Activated T-helper 2 cell treated with anti-CD3 and anti-CD28 coated beads, Interferon-gamma antibody, Interleukin-2, Interleukin-4, amounts not matched to agents 10 μg/mL and 5 μg/mL and 100 μg/mL, durations not matched to agents 14 hours and 24 hours and 36 hours (primary cell): ENCODE data around the gene TBL2. TPM values are rescaled to one million over a fixed set of nuclear protein-coding genes. Genes with fewer than 3 reads are reported as not detected.
"Not testable (repeated sequence)": the region's sequence is repeated elsewhere in the genome, so short reads cannot be mapped to it uniquely, and the experiment has no call there.

ENCODE experiments used
- DNase-seq: peaks from one replicate; pipeline ENCODE4 v3.0.0; 2021; ENCODE audit warnings: low spot score
- H3K27ac Mint-ChIP-seq: one replicate; pipeline ENCODE4 v1.8.0; 2021; ENCODE audit warnings: mixed read lengths
- H3K27me3 Mint-ChIP-seq: one replicate; pipeline ENCODE4 v1.8.0; 2021; ENCODE audit warnings: low read depth, mixed read lengths
- H3K36me3 Mint-ChIP-seq: one replicate; pipeline ENCODE4 v1.8.0; 2021; ENCODE audit warnings: low read depth, mixed read lengths
- H3K4me1 Mint-ChIP-seq: one replicate; pipeline ENCODE4 v1.8.0; 2021; ENCODE audit warnings: low read depth, mixed read lengths
- H3K4me3 Mint-ChIP-seq: one replicate; pipeline ENCODE4 v1.8.0; 2021; ENCODE audit warnings: low read depth, mild to moderate bottlenecking, moderate library complexity, mixed read lengths
- H3K9me3 Mint-ChIP-seq: one replicate; pipeline ENCODE4 v1.8.0; 2021; ENCODE audit warnings: mixed read lengths
- intact Hi-C: fragments of 100-400 bp; cut with micrococcal nuclease; formaldehyde crosslinking; loops from one replicate; pipeline ENCODE4 v1.15.1; 2023
- total RNA-seq: library from RNA; stranded (reverse); gene quantifications from 2 replicates; pipeline ENCODE4 v1.2.3, GENCODE V29; 2022

The TBL2 gene
- total RNA-seq, 1 donor from 2014 or later = 43.9 TPM

DNA sequence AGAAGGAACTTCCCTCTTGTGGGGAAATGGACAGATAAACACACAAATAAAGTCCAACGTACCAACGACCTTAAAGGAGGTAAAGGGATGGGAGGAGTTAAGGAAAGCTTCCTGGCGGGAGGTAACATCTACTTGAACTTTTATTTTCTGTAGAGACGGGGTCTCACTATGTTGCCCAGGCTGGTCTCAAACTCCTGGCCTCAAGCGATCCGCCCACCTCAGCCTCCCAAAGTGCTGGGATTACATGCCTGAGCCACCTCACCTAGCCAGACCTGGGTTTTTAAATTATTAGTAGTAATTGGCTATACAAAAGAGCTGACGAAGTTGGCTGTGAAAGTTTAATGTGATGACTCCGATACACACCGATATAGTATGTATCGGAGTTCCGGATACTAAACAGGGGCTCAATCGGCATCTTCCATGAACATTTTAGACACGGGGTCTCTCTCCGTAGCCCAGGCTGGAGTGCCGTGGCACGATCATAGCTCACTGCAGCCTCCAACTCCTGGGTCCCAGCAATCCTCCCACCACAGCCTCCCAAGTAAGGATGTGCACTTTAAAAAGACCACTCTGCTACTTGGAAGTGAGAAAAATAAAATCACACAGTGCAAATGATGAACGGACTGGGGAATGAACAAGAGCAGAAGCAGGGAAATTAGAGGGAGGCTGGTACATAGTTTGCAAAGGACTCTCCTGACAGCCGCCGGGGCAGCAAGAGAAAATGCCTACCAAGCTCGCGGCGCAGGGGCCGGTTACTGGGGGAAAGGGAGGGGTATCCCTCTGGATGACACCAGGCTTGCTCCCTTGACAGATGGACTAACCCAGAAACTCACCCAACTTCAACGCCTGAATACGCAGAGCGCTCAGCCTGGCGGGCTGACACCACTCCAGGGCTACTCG, 21.9 kb downstream of the TBL2 start:
- no peaks in the 10 kb centered on the region for H3K27me3 Mint-ChIP-seq
- intact Hi-C loops = loop anchor here (1.0 kb wide), 2 partner anchors 22 to 34 kb away; partner anchors contain the start of genes BAZ1B and TBL2
- peak overlapping the region; percentile 88 for H3K4me3 Mint-ChIP-seq
- no peaks in the 10 kb centered on the region for H3K9me3 Mint-ChIP-seq
- peaks cover 34% of the 10 kb centered on the region for H3K36me3 Mint-ChIP-seq
- peaks cover 36% of the 10 kb centered on the region for H3K4me1 Mint-ChIP-seq
- no peak for DNase-seq
- H3K27ac Mint-ChIP-seq = peak overlapping the region; percentile 67

DNA sequence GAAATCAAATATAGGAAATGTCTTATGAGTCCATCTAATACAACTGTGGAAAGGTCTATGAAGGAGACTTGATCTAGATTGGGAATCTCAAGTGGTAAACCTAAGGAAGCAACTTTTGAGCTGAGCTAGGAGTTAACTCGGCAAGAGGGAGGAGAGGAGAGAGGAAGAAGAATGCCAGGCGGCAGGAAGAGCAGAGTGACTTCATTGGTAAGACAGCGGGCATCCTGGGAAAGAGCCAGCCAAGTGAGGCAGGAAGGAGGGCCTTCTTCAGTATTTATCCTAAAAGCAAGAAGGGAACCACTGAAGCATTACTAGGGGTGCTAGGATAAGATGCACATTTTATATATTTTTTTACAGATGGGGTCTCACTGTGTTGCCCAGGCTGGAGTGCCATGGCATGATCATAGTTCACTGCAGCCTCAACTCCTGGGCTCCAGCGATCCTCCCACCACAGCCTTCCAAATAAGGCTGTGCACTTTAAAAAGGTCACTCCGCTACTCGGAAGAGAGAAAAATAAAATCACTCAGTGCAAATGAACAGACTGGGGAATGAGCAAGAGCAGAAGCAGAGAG, 22.9 kb downstream of the TBL2 start:
- intact Hi-C loops = no loop called here
- Mint-ChIP-seq H3K4me1 (peaks cover 35% of the 10 kb centered on the region), H3K4me3 (peak overlapping the region; percentile 88), H3K27ac (peak overlapping the region; percentile 79), H3K9me3 (no peaks in the 10 kb centered on the region), H3K27me3 (no peaks in the 10 kb centered on the region), H3K36me3 (peaks cover 39% of the 10 kb centered on the region)
- DNase-seq = no peak

DNA sequence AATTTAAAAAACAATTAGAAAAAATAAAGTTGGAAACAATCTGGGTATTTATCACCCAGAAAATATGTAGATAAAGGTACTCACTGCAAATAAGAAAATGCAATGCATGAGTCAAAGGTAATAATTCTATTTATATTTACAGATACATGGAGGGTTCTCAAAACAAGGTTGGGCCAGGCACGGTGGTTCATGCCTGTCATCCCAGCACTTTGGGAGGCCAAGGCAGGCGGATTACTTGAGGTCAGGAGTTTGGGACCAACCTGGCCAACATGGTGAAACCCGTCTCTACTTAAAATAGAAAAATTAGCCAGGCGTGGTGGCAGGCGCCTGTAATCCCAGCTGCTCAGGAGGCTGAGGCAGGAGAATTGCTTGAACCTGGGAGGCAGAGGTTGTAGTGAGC, 28.3 kb downstream of the TBL2 start:
- H3K4me3 Mint-ChIP-seq, intact Hi-C loops, H3K27me3 Mint-ChIP-seq, H3K9me3 Mint-ChIP-seq, DNase-seq, H3K27ac Mint-ChIP-seq: not testable (repeated sequence)
- Mint-ChIP-seq H3K4me1 (peaks cover 20% of the 10 kb centered on the region), H3K36me3 (peaks cover 58% of the 10 kb centered on the region)

DNA sequence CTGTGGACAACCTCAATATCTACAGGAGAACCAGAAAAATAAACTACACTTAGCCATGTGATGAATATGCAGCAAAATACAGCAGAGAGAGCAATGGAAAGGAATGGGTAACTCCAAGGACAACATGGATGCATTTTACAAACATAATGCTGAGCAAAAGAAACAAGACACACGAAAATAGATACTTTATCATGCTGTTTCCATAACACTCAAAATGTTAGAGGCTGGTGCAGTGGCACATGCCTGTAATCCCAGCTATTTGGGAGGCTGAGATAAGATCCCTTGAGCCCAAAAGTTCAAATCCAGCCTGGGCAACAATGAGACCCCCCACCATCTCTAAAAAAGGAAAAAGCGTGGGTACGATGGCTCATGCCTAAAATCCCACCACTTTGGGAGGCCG, 29.2 kb downstream of the TBL2 start:
- no peak for DNase-seq
- H3K27ac Mint-ChIP-seq = no peak overlapping the region
- H3K36me3 Mint-ChIP-seq = peaks cover 51% of the 10 kb centered on the region
- intact Hi-C loops = no loop called here
- no peaks in the 10 kb centered on the region for H3K27me3 Mint-ChIP-seq
- peaks cover 11% of the 10 kb centered on the region for H3K4me1 Mint-ChIP-seq
- no peak overlapping the region for H3K4me3 Mint-ChIP-seq
- H3K9me3 Mint-ChIP-seq = no peaks in the 10 kb centered on the region

DNA sequence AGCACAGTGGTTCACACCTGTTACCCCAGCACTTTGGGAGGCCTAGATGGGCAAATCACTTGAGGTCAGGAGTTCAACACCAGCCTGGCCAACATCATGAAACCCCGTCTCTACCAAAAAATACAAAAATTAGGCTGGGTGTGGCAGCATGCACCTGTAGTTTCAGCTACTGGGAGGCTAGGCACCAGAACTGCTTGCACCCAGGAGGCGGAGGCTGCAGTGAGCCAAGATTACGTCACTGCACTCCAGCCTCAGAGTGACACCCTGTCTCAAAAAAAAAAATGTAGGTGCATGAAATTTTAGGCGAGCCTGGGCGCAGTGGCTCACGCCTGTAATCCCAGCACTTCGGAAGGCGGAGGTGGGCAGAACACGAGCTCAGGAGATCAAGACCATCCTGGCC, 30.5 kb downstream of the TBL2 start:
- Mint-ChIP-seq H3K27me3 (no peaks in the 10 kb centered on the region), H3K9me3 (no peaks in the 10 kb centered on the region), H3K27ac (no peak overlapping the region), H3K4me1 (peaks cover 9% of the 10 kb centered on the region), H3K36me3 (peaks cover 53% of the 10 kb centered on the region), H3K4me3 (no peak overlapping the region)
- no peak for DNase-seq
- intact Hi-C loops = no loop called here

DNA sequence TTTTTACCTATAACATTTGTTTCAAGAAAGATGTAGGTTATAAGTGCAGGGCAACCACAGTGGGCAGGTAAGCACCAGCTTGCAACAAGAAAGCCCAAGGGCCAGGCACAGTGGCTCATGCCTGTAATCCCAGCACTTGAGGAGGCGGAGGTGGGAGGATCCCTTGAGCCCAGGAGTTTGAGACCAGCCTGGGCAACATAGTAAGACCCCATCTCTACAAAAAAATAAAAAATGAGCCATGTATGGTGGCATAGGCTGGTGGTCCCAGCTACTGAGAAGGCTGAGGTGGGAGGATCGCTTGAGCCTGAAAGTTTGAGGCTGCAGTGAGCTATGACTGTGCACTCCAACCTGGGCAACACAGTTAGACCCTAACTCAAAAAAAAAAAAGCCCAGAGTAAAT, 33.7 kb downstream of the TBL2 start:
- H3K27ac Mint-ChIP-seq = no peak overlapping the region
- H3K36me3 Mint-ChIP-seq = peaks cover 60% of the 10 kb centered on the region
- H3K9me3 Mint-ChIP-seq = no peaks in the 10 kb centered on the region
- no peak for DNase-seq
- no peak overlapping the region for H3K4me3 Mint-ChIP-seq
- H3K27me3 Mint-ChIP-seq = no peaks in the 10 kb centered on the region
- intact Hi-C loops = no loop called here
- H3K4me1 Mint-ChIP-seq = peaks cover 9% of the 10 kb centered on the region

DNA sequence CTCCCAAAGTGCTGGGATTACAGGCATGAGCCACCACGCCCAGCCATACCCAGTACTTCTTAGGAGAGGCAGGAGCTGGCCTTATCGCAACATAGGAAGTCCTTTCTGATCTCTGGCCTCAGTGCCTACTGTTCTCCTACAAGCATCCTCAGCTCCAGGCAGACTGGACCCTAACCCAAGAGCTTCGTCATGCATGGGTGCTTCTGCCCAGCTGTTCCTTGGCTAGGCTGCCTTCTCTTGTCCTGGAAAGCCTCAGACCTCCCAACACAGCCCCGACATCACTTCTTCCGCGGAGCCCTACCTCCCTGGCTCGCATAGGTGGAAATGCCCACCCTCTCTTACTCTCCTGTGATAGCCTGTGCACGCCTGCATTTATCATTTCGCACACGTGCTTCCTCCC, 36.7 kb downstream of the TBL2 start:
- H3K27ac Mint-ChIP-seq = no peak overlapping the region
- intact Hi-C loops = no loop called here
- peaks cover 64% of the 10 kb centered on the region for H3K36me3 Mint-ChIP-seq
- DNase-seq = no peak
- H3K4me3 Mint-ChIP-seq = no peak overlapping the region
- no peaks in the 10 kb centered on the region for H3K27me3 Mint-ChIP-seq
- no peaks in the 10 kb centered on the region for H3K9me3 Mint-ChIP-seq
- peaks cover 3% of the 10 kb centered on the region for H3K4me1 Mint-ChIP-seq

DNA sequence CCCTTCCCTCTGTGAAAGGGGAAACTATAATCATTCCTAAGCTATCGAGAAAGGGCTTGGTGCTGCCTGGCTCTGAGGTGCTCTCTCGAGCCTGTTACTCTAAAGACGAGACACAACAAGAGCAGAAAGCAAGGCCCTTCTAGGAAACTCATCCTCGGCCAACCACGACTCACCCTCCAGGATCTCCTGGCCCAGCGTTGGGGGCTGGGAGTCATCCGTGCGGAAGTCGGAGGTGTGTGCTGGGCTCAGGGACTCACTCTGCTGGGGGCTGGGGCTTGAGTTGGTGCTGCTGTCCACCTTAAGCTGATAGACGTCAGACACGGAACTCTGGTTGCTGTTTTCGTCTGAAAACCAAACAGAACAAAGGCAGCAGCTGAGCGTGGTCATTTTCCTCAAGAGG, 38.7 kb downstream of the TBL2 start:
- Mint-ChIP-seq H3K4me1 (no peaks in the 10 kb centered on the region), H3K9me3 (no peaks in the 10 kb centered on the region), H3K27ac (no peak overlapping the region), H3K27me3 (no peaks in the 10 kb centered on the region), H3K4me3 (no peak overlapping the region), H3K36me3 (peaks cover 70% of the 10 kb centered on the region)
- DNase-seq = no peak
- intact Hi-C loops = no loop called here

DNA sequence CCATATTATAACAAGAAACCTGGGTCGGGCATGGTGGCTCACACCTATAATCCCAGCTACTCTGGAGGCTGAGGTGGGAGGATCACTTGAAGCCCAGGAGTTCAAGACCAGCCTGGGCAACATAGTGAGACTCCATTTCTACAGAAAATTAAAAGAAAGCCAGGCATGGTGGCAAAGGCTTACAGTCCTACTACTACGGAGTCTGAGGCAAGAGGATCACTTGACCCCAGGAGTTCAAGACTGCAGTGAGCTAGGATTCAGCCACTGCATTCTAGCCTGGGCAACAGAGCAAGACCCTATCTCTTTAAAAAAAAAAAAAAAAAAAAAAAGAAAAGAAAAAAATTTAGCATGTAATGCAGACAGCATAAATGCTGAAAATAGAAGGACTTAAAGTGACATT, 39.9 kb downstream of the TBL2 start:
- H3K4me3 Mint-ChIP-seq, intact Hi-C loops: not testable (repeated sequence)
- peaks cover 68% of the 10 kb centered on the region for H3K36me3 Mint-ChIP-seq

DNA sequence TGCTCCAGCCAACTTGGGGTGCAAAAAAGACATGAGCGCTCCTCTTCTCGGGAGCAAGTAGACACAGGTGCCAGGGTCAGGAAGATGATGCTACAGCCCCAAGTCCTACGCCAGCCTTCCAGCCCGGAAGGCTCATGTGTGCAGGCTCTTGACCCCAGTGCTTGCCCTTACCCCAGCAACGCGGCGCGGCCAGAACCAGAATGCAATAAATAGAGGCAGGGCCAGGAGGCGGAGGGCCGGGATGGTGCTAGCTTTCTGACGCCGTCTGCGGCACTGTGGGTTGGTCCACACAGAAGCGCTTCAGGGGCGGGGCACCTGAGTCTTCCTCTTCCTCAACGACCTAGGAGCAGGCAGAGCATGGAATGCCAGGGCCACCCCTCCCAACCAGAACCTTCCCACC, 41.3 kb downstream of the TBL2 start:
- Mint-ChIP-seq H3K4me1 (no peaks in the 10 kb centered on the region), H3K36me3 (peaks cover 54% of the 10 kb centered on the region), H3K27ac (no peak overlapping the region)

More for the DNA sequence above, 39.9 kb downstream of the TBL2 start:
- H3K4me1 Mint-ChIP-seq, H3K27me3 Mint-ChIP-seq, DNase-seq, H3K9me3 Mint-ChIP-seq, H3K27ac Mint-ChIP-seq: not testable (repeated sequence)

DNA sequence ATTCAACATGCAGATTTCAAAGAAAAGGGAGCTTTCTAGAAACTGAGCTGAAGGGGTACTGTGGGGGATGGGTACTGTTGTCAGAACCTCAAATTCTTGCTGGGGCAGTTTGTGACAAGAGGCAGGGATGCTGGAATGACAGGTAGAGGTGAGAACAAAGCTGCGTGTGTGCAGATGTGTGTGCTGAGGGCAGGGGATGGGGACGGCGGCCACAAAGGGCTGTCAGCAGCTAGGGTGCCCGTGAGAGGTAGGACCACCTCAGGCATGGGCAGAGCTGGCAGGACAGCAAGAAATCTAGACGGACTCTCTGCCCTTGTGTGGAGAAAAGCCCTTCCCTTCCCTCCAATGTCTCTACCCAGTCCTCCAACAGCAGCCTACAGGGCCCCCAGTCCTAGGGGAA, 41.9 kb downstream of the TBL2 start:
- no peaks in the 10 kb centered on the region for H3K27me3 Mint-ChIP-seq
- H3K9me3 Mint-ChIP-seq = no peaks in the 10 kb centered on the region
- H3K4me1 Mint-ChIP-seq = no peaks in the 10 kb centered on the region
- H3K4me3 Mint-ChIP-seq = no peak overlapping the region
- H3K36me3 Mint-ChIP-seq = peaks cover 49% of the 10 kb centered on the region
- no peak for DNase-seq
- no peak overlapping the region for H3K27ac Mint-ChIP-seq
- intact Hi-C loops = no loop called here

More for the DNA sequence above, 41.3 kb downstream of the TBL2 start:
- no peak overlapping the region for H3K4me3 Mint-ChIP-seq
- no peak for DNase-seq
- no peaks in the 10 kb centered on the region for H3K9me3 Mint-ChIP-seq
- no peaks in the 10 kb centered on the region for H3K27me3 Mint-ChIP-seq
- intact Hi-C loops = no loop called here

DNA sequence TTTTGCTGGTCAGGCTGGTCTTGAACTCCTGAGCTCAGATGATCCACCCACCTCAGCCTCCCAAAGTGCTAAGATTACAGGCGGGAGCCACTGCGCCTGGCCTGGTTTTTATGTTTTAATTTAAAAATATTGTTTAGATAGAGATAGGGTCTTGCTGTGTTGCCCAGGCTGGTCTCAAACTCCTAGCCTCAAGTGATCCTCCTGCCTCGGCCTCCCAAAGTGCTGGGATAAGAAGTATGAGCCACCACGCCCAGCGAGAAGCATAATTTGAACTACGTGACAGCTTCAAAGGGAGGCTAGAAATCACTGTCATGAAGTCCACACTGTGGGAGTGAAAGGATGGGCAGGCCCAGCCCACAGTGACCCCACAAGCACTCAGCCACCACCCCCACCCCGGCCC, 42.5 kb downstream of the TBL2 start:
- H3K4me1 Mint-ChIP-seq, H3K4me3 Mint-ChIP-seq, H3K27ac Mint-ChIP-seq, DNase-seq, intact Hi-C loops, H3K27me3 Mint-ChIP-seq, H3K9me3 Mint-ChIP-seq: not testable (repeated sequence)
- H3K36me3 Mint-ChIP-seq = peaks cover 45% of the 10 kb centered on the region

DNA sequence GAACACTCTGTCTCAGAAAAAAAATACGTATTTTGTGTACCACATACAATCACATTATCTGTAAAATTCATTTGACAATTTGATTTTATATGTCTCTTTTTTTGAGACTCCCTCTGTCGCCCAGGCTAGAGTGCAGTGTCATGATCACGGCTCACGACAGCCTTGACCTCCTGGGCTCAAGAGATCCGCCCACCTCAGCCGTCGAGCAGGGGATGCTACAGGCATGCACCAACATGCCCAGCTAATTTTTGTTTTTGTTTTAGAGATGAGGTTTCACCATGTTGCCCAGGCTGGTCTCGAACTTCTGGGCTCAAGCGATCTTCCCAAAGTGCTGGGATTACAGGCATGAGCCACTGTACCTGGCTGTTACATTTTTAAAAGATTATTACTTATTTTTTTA, 44.6 kb downstream of the TBL2 start:
- no peaks in the 10 kb centered on the region for H3K9me3 Mint-ChIP-seq
- H3K4me3 Mint-ChIP-seq = no peak overlapping the region
- DNase-seq = no peak
- intact Hi-C loops = no loop called here
- no peak overlapping the region for H3K27ac Mint-ChIP-seq
- no peaks in the 10 kb centered on the region for H3K4me1 Mint-ChIP-seq
- peaks cover 30% of the 10 kb centered on the region for H3K36me3 Mint-ChIP-seq
- no peaks in the 10 kb centered on the region for H3K27me3 Mint-ChIP-seq
